ENCODE data around the gene LGALS8. TPM values are rescaled to one million over a fixed set of nuclear protein-coding genes. Genes with fewer than 3 reads are reported as not detected.
"Not testable (repeated sequence)": the region's sequence is repeated elsewhere in the genome, so short reads cannot be mapped to it uniquely, and the experiment has no call there.

The LGALS8 gene
- total RNA-seq, 2 donors from 2014 or later, result 67.8 to 126 TPM

DNA sequence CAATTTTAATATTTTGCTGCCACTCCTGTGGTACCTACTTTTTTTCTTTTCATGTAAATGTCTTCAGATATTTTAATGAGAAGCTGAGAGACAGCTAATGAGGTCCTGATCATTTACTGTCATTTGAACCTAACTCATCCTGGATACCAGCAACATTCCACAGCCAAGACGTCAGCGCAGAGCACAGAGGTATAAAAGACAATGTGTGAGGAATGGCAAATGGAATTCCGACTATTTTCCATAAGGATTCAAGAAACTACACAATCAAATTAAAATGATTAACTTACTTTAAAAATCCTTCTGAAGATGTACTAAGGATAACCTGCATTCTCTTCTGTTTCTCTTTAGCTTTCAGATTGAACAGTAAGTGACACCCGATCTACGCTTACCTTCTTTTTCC lies 41.7 kb downstream of the LGALS8 start:
- Histone ChIP-seq H3K27me3 (replicated peaks; ENCODE audit: insufficient read depth) (no peaks in the 10 kb centered on the region), H3K36me3 (peaks cover 44% of the 10 kb centered on the region), H3K4me1 (ENCODE audit: control insufficient read depth in 1 of 2, low read depth in 2 of 2) (no peaks in the 10 kb centered on the region), H3K27ac (no peak overlapping the region), H3K9me3 (no peaks in the 10 kb centered on the region), H3K4me3 (no peak overlapping the region)
- no peak for DNase-seq (ENCODE audit: low spot score)
- ATAC-seq (ENCODE audit: insufficient number of reproducible peaks, low FRiP score, low read depth), result no peak
- TF ChIP-seq, protein P1, sequence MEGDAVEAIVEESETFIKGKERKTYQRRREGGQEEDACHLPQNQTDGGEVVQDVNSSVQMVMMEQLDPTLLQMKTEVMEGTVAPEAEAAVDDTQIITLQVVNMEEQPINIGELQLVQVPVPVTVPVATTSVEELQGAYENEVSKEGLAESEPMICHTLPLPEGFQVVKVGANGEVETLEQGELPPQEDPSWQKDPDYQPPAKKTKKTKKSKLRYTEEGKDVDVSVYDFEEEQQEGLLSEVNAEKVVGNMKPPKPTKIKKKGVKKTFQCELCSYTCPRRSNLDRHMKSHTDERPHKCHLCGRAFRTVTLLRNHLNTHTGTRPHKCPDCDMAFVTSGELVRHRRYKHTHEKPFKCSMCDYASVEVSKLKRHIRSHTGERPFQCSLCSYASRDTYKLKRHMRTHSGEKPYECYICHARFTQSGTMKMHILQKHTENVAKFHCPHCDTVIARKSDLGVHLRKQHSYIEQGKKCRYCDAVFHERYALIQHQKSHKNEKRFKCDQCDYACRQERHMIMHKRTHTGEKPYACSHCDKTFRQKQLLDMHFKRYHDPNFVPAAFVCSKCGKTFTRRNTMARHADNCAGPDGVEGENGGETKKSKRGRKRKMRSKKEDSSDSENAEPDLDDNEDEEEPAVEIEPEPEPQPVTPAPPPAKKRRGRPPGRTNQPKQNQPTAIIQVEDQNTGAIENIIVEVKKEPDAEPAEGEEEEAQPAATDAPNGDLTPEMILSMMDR (IDR thresholded peaks at IDR 0.05), result no peak

DNA sequence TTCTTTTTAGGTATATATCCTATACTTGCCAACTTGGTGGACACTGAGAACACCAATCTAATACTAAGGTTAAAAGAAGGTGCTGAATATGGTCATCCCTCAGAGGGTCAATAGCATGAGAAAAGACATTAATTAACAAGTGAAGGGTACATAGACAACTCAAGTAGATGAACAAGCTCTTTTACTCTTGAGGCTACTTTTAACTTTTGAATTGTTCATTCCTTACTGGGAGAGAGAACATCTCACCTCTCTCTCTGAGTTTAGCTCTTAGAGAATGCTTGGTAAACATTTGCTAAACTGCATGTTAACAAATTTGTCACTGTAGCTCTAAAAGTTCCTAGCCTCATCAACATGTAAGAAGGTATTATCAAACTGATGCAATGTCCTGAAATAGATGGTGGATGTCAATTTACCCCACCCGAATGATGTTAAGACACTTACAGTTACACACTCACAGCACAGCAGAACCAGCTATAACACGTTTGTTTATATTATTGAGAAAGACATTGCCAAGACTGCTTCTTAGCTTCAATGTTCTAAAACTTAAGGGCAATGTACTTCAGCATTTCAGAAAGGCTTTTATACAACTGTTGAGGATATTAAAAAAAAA lies 44.6 kb downstream of the LGALS8 start:
- TF ChIP-seq, protein P1 (IDR thresholded peaks at IDR 0.05), result no peak
- Histone ChIP-seq H3K9me3 (no peaks in the 10 kb centered on the region), H3K36me3 (peaks cover 56% of the 10 kb centered on the region), H3K4me1 (ENCODE audit: control insufficient read depth in 1 of 2, low read depth in 2 of 2) (no peaks in the 10 kb centered on the region), H3K27me3 (replicated peaks; ENCODE audit: insufficient read depth) (no peaks in the 10 kb centered on the region), H3K27ac (no peak overlapping the region), H3K4me3 (no peak overlapping the region)
- ATAC-seq (ENCODE audit: insufficient number of reproducible peaks, low FRiP score, low read depth), result no peak
- DNase-seq (ENCODE audit: low spot score), result no peak

DNA sequence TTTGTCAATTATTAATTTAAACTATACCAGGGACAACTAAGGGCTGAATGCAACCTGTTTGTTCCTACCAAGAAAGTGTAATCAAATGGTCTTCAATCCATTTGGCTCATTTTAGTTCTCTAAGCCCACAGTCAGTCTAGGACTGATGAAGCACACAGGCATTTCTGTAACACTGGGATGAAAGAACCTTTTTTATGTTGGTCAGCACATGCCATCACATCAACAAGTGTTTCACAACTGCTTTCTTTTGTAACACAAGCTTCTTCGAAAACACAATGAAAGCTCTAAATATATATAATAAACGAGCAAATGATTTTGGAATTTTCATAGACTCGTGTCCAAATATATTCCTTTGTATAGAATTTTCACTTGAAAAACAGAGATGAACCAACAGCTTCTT lies 51.7 kb downstream of the LGALS8 start:
- H3K36me3 ChIP-seq, result peaks cover 34% of the 10 kb centered on the region
- no peak overlapping the region for H3K4me3 ChIP-seq
- no peak for ATAC-seq (ENCODE audit: insufficient number of reproducible peaks, low FRiP score, low read depth)
- no peak overlapping the region for H3K27ac ChIP-seq
- TF ChIP-seq, protein P1 (IDR thresholded peaks at IDR 0.05), result no peak
- no peaks in the 10 kb centered on the region for H3K9me3 ChIP-seq
- no peak for DNase-seq (ENCODE audit: low spot score)
- H3K4me1 ChIP-seq (ENCODE audit: control insufficient read depth in 1 of 2, low read depth in 2 of 2), result no peaks in the 10 kb centered on the region
- no peaks in the 10 kb centered on the region for H3K27me3 ChIP-seq (replicated peaks; ENCODE audit: insufficient read depth)

DNA sequence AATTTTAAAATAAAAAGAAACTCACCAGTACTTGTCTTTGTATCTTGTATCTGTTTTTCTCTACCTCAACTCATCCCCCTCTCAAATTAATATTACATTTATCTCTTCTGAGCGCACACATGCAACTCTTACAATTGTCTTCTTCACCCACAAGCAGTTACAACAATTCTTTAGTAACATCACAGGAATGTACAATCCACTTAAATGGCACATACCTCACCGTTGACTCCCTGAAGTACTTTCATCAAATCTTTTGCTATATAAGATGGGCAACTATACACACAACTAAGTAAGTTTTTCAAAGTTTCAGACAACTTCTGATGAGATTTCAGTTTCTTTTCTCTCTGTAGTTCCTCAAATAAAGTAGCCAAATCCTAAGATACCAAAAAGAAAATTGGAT lies 52.2 kb downstream of the LGALS8 start:
- no peaks in the 10 kb centered on the region for H3K4me1 ChIP-seq (ENCODE audit: control insufficient read depth in 1 of 2, low read depth in 2 of 2)
- H3K27ac ChIP-seq, result no peak overlapping the region
- ATAC-seq (ENCODE audit: insufficient number of reproducible peaks, low FRiP score, low read depth), result no peak
- no peaks in the 10 kb centered on the region for H3K27me3 ChIP-seq (replicated peaks; ENCODE audit: insufficient read depth)
- H3K4me3 ChIP-seq, result no peak overlapping the region
- DNase-seq (ENCODE audit: low spot score), result no peak
- H3K36me3 ChIP-seq, result peaks cover 35% of the 10 kb centered on the region
- no peaks in the 10 kb centered on the region for H3K9me3 ChIP-seq
- TF ChIP-seq, protein P1 (IDR thresholded peaks at IDR 0.05), result no peak

DNA sequence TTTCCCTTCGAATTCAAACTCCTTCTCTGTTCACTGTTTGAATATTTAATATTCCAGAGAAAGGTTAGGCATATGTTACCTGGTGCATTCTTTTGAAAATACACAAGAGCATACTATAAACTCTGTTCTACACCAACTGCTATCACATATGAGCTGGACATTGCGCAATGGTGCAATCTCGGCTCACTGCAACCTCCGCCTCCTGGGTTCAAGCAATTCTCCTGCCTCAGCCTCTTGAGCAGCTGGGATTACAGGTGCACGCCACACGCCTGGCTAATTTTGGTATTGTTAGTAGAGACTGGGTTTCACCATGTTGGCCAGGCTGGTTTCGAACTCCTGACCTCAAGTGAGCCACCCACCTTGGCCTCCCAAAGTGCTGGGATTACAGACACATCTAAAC lies 53.3 kb downstream of the LGALS8 start:
- peaks cover 35% of the 10 kb centered on the region for H3K36me3 ChIP-seq
- not testable (repeated sequence) for H3K27me3 ChIP-seq (replicated peaks; ENCODE audit: insufficient read depth); ATAC-seq (ENCODE audit: insufficient number of reproducible peaks, low FRiP score, low read depth); H3K4me1 ChIP-seq (ENCODE audit: control insufficient read depth in 1 of 2, low read depth in 2 of 2); H3K9me3 ChIP-seq; H3K4me3 ChIP-seq; DNase-seq (ENCODE audit: low spot score); H3K27ac ChIP-seq

DNA sequence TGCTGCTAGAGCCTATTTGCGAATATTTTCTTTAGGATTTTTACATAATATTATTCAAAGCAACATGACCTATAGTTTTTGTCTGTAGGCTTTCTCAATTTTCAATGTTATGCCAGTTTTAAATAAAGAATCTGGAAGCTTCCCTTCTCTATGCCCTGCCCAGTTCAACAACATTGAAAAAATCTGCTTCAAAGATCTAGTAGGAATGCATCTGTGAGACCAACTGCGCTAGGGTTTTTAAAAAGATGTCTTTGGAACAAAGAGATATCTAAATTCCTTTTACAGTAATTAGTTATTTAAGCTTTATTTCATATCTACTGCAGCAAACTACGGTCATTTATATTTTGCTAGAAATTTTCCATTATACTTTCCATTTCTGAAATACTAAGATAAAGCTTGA lies 54.9 kb downstream of the LGALS8 start:
- Histone ChIP-seq H3K9me3 (no peaks in the 10 kb centered on the region), H3K27me3 (replicated peaks; ENCODE audit: insufficient read depth) (no peaks in the 10 kb centered on the region), H3K36me3 (peaks cover 40% of the 10 kb centered on the region), H3K4me1 (ENCODE audit: control insufficient read depth in 1 of 2, low read depth in 2 of 2) (no peaks in the 10 kb centered on the region), H3K27ac (no peak overlapping the region), H3K4me3 (no peak overlapping the region)
- DNase-seq (ENCODE audit: low spot score), result no peak
- TF ChIP-seq, protein P1 (IDR thresholded peaks at IDR 0.05), result no peak
- no peak for ATAC-seq (ENCODE audit: insufficient number of reproducible peaks, low FRiP score, low read depth)

DNA sequence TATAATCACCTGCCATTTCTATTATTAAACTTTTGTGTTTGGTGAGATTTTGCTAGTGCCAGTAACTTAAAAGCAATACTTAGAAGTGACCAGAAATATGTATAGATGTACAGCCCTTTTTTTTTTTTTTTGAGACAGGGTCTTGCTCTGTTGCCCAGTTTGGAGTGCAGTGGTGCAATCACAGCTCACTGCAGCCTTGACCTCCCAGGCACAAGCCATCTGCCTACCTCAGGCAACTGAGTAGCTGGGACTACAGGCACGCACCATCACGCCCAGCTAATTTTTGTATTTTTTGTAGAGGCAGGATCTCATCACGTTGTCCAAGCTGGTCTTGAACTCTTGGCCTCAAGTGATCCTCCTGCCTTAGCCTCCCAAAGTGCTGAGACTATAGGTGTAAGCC lies 56.6 kb downstream of the LGALS8 start:
- not testable (repeated sequence) for H3K4me1 ChIP-seq (ENCODE audit: control insufficient read depth in 1 of 2, low read depth in 2 of 2); ATAC-seq (ENCODE audit: insufficient number of reproducible peaks, low FRiP score, low read depth); H3K9me3 ChIP-seq; H3K27ac ChIP-seq; H3K4me3 ChIP-seq; H3K27me3 ChIP-seq (replicated peaks; ENCODE audit: insufficient read depth); DNase-seq (ENCODE audit: low spot score)
- H3K36me3 ChIP-seq, result peaks cover 40% of the 10 kb centered on the region

Data from thoracic aorta (tissue), 2 donors.